Measurements from ENCODE around the gene MED27. TPM values are rescaled to one million over a fixed set of nuclear protein-coding genes. Genes with fewer than 3 reads are reported as not detected.

The MED27 gene
- total and polyA plus RNA-seq, 2 of the 4 experiments (the other 2 are of a cell fraction), result 50.2 to 63.4 TPM

DNA sequence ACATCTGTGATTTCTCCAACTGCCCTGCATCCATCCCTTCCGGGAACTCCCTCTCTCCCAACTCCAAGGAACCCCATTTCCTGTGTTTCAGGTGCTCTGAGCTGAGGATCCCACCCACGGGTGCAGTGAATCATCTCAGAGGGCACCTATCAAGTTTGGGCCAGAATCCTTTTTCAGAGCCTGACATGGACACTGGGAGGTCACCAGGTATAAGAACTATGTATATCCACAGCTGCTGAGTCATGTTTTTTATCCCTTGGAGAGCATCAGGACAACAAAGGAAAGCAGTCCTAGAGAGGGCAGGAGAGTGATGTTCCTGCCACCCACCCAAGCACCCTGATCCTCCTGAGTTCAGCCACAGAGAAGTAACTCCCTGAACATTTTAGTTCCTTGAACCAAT is 3.8 kb downstream of the MED27 start:
- Histone ChIP-seq H3K9me1 (ENCODE audit: insufficient read depth, low read length) (peaks cover 13% of the 10 kb centered on the region), H3K36me3 (ENCODE audit: control insufficient read depth, insufficient read depth, low read length) (peaks cover 14% of the 10 kb centered on the region), H2BK5ac (ENCODE audit: low read depth, low read length, poor library complexity, severe bottlenecking) (no peak overlapping the region), H3K4me3 (ENCODE audit: insufficient read depth, low read depth, low read length) (no peak overlapping the region), H4K5ac (ENCODE audit: low read depth, low read length) (no peak overlapping the region), H3K23ac (ENCODE audit: low read depth, low read length) (no peak overlapping the region), H2AK5ac (ENCODE audit: low read depth, low read length) (no peak overlapping the region), H3K9me3 (ENCODE audit: control insufficient read depth, insufficient read depth, low read length) (no peaks in the 10 kb centered on the region), H3K9ac (ENCODE audit: low read depth, low read length) (no peak overlapping the region), H4K91ac (ENCODE audit: insufficient read depth, low read depth, low read length) (no peak overlapping the region), H3K27me3 (ENCODE audit: control insufficient read depth, insufficient read depth, low read length) (no peaks in the 10 kb centered on the region), H2AFZ (replicated peaks; ENCODE audit: low read length, poor library complexity) (no peak overlapping the region), H3K4me1 (ENCODE audit: control insufficient read depth, insufficient read depth, low read length) (peaks cover 6% of the 10 kb centered on the region), H4K20me1 (ENCODE audit: insufficient read depth, low read length) (peaks cover 29% of the 10 kb centered on the region), H3K27ac (ENCODE audit: insufficient read depth, low read length) (no peak overlapping the region), H2AK9ac (replicated peaks; ENCODE audit: low read depth, low read length, poor library complexity) (no peak overlapping the region), H3K4ac (ENCODE audit: low read depth, low read length) (no peak overlapping the region), H3K18ac (ENCODE audit: low read depth, low read length) (no peak overlapping the region), H2BK120ac (ENCODE audit: low read depth, low read length) (no peak overlapping the region), H3K79me1 (ENCODE audit: low read depth in 1 of 2, low read length in 2 of 2) (peaks cover 57 to 73% of the 10 kb centered on the region in 2 experiments), H3K14ac (replicated peaks; ENCODE audit: low read depth, low read length) (no peak overlapping the region), H2BK20ac (ENCODE audit: low read depth, low read length) (no peak overlapping the region), H3K4me2 (ENCODE audit: low read depth, low read length) (no peak overlapping the region), H4K8ac (ENCODE audit: low read depth in 2 of 2, low read length in 2 of 2) (no peak overlapping the region), H3K56ac (ENCODE audit: extremely low read depth, insufficient read depth, low read length) (no peak overlapping the region), H2BK15ac (ENCODE audit: low read depth, low read length) (no peak overlapping the region)
- WGBS, 2 experiments (ENCODE audit: extremely low coverage in 2 of 2, insufficient read length in 1 of 2), result 100% methylated on average over 2 of the region's 2 CpGs; no CpG with 5 or more reads in 1 of the 2 experiments
- no TSS peak for BruUV-seq (replicated peaks)
- ChIA-PET CTCF (interaction anchor here (0.6 to 0.7 kb wide), 2 partner anchors 9 to 38 kb away, joined by 3 read pairs; no protein-coding TSS in a partner anchor), POLR2A (ENCODE audit: unreplicated experiment) (no interaction called here)
- TF ChIP-seq MAZ (IDR thresholded peaks at IDR 0.05; ENCODE audit: borderline replicate concordance, low read depth, low read length) (no peak), POLR2A (IDR thresholded peaks at IDR 0.05; ENCODE audit: low read depth, low read length) (no peak), FOS (IDR thresholded peaks at IDR 0.05; ENCODE audit: low read depth, low read length) (no peak), RFX5 (IDR thresholded peaks at IDR 0.05; ENCODE audit: low read depth, low read length) (no peak), RCOR1 (IDR thresholded peaks at IDR 0.05; ENCODE audit: insufficient replicate concordance, low read length) (no peak), NFE2L2 (IDR thresholded peaks at IDR 0.05; ENCODE audit: low read depth, low read length) (peak; percentile 54), MAFK (IDR thresholded peaks at IDR 0.05; ENCODE audit: low read depth, low read length) (peak; percentile 47; the same call in 1 of the 2 replicates)
- TF ChIP-seq, protein P1, sequence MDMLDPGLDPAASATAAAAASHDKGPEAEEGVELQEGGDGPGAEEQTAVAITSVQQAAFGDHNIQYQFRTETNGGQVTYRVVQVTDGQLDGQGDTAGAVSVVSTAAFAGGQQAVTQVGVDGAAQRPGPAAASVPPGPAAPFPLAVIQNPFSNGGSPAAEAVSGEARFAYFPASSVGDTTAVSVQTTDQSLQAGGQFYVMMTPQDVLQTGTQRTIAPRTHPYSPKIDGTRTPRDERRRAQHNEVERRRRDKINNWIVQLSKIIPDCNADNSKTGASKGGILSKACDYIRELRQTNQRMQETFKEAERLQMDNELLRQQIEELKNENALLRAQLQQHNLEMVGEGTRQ (IDR thresholded peaks at IDR 0.05; ENCODE audit: low read depth, low read length), result no peak
- dilution Hi-C loops (cut with HindIII; ENCODE audit: low sequenced_read_pairs, unreplicated experiment) (no loop called here), in situ Hi-C loops (cut with MboI; ENCODE audit: low sequenced_read_pairs) (no loop called here), intact Hi-C loops (cut with micrococcal nuclease) (loop anchor here (5.0 kb wide), 1 partner anchor 189 kb away; no protein-coding TSS in a partner anchor)
- no peak for DNase-seq
- ATAC-seq (ENCODE audit: low read depth), result no peak
